ENCODE measurements around the gene PAX8.
A peak's percentile ranks its signal among the peaks of the same experiment; 100 is the strongest.

The PAX8 gene

DNA sequence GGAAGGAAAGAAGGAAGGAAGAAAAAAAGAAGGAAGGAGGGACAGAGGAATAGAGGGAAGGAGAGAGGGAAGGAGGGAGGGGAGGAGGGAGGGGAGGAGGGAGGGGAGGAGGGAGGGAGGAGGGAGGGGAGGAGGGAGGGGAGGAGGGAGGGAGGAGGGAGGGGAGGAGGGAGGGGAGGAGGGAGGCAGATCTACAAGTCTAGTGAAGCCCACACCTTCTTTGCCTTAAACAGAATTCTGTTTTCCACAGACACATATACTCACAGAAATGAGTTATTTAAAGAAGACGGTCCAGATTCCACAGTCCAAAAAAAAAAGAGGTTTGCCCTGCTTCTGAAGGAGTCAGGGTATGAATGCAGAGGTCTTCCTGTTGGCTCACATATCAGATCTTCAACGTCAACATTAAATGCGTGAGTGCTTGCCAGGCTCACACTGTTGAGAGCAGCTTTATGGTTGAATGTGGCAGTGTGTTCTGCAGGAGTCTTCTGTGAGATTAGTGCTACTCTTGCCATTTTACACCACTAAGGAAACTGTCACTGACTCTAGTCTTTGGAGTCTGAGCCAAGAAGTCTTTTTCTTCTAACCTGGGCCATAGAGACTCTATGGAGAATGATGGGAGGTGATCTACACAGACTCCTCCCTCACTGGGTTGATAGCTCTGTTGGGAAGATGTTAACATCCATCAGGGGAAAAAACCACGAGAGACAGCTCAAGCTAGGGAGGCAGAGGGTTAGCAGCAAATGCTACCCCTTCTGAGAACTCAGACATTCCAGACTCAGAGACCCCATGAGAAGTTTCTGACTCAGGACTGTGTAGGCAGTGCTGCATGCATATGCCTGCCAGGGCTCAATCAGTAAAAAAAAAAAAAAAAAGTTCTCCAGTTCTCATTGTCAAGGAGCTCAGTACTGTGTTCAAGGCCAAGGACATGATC, 23.3 kb downstream of the PAX8 start:
- no peaks in the 10 kb centered on the region for H4K20me1 ChIP-seq (ENCODE audit: insufficient read depth, low read length, poor library complexity, severe bottlenecking)
- no peak overlapping the region for H3K4me3 ChIP-seq (ENCODE audit: low read length, poor library complexity, severe bottlenecking)
- peak overlapping the region; percentile 15 for H3K9ac ChIP-seq (ENCODE audit: low read depth, low read length, poor library complexity, severe bottlenecking)
- peak overlapping the region; percentile 1 for H3K4me2 ChIP-seq (ENCODE audit: low read depth, low read length, poor library complexity, severe bottlenecking)
- no peaks in the 10 kb centered on the region for H3K79me2 ChIP-seq (ENCODE audit: insufficient read depth, low read length)
- H2AFZ ChIP-seq (ENCODE audit: low read length) = no peak overlapping the region
- no peaks in the 10 kb centered on the region for H3K36me3 ChIP-seq (ENCODE audit: insufficient read depth, low read length)
- H3K9me3 ChIP-seq (ENCODE audit: insufficient read depth, low read depth, low read length) = no peaks in the 10 kb centered on the region
- peaks cover 60% of the 10 kb centered on the region for H3K4me1 ChIP-seq (ENCODE audit: insufficient read depth, low read length, poor library complexity, severe bottlenecking)
- no peaks in the 10 kb centered on the region for H3K9me2 ChIP-seq (replicated peaks; ENCODE audit: low read depth, low read length)
- no peaks in the 10 kb centered on the region for H3K27me3 ChIP-seq (ENCODE audit: insufficient read depth, low read length, poor library complexity, severe bottlenecking)
- no peak for TF ChIP-seq EZH2phosphoT487 (IDR thresholded peaks at IDR 0.05; ENCODE audit: borderline replicate concordance)
- TF ChIP-seq CTCF (conservative IDR thresholded peaks at IDR 0.05; ENCODE audit: low read length) = no peak
- peaks cover 5% of the 10 kb centered on the region; the same call in 1 of the 2 replicates for H3F3A ChIP-seq (ENCODE audit: low read depth)

DNA sequence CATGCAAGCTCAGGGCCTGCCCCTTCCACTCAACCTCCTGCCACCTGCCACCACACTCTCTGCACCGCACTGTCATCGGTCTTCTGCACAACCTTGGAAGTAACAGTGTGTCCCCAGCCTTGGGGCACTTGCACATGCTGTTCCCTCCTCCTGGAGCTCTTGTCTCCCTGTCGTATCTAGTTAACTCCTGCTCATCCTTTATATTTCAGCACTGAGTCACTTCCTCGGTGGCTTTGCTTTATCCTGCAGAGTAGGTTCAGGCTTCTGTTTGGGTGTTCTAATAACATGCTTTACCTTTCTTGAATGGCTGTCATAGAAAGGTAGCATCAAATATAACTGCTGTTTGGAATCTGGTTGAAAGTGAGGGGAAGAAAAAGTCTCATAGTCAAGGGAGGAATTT, 25.3 kb downstream of the PAX8 start:
- H3K4me1 ChIP-seq (ENCODE audit: insufficient read depth, low read length, poor library complexity, severe bottlenecking) = peaks cover 63% of the 10 kb centered on the region
- H3K4me3 ChIP-seq (ENCODE audit: low read length, poor library complexity, severe bottlenecking) = no peak overlapping the region
- peaks cover 5% of the 10 kb centered on the region; the same call in 1 of the 2 replicates for H3F3A ChIP-seq (ENCODE audit: low read depth)
- H3K9ac ChIP-seq (ENCODE audit: low read depth, low read length, poor library complexity, severe bottlenecking) = no peak overlapping the region
- no peaks in the 10 kb centered on the region for H3K9me2 ChIP-seq (replicated peaks; ENCODE audit: low read depth, low read length)
- H3K9me3 ChIP-seq (ENCODE audit: insufficient read depth, low read depth, low read length) = no peaks in the 10 kb centered on the region
- no peaks in the 10 kb centered on the region for H3K27me3 ChIP-seq (ENCODE audit: insufficient read depth, low read length, poor library complexity, severe bottlenecking)
- no peaks in the 10 kb centered on the region for H3K36me3 ChIP-seq (ENCODE audit: insufficient read depth, low read length)
- TF ChIP-seq EZH2phosphoT487 (IDR thresholded peaks at IDR 0.05; ENCODE audit: borderline replicate concordance) (no peak), CTCF (conservative IDR thresholded peaks at IDR 0.05; ENCODE audit: low read length) (no peak)
- H4K20me1 ChIP-seq (ENCODE audit: insufficient read depth, low read length, poor library complexity, severe bottlenecking) = no peaks in the 10 kb centered on the region
- H2AFZ ChIP-seq (ENCODE audit: low read length) = no peak overlapping the region
- H3K79me2 ChIP-seq (ENCODE audit: insufficient read depth, low read length) = no peaks in the 10 kb centered on the region
- peak overlapping the region; percentile 82 for H3K4me2 ChIP-seq (ENCODE audit: low read depth, low read length, poor library complexity, severe bottlenecking)

- no peaks in the 10 kb centered on the region for H3K79me2 ChIP-seq (ENCODE audit: insufficient read depth, low read length)
- H3F3A ChIP-seq (ENCODE audit: low read depth) = peaks cover 5% of the 10 kb centered on the region; the same call in 1 of the 2 replicates
- TF ChIP-seq CTCF (conservative IDR thresholded peaks at IDR 0.05; ENCODE audit: low read length) = no peak
- TF ChIP-seq EZH2phosphoT487 (IDR thresholded peaks at IDR 0.05; ENCODE audit: borderline replicate concordance) = no peak
- H4K20me1 ChIP-seq (ENCODE audit: insufficient read depth, low read length, poor library complexity, severe bottlenecking) = no peaks in the 10 kb centered on the region
- H3K4me1 ChIP-seq (ENCODE audit: insufficient read depth, low read length, poor library complexity, severe bottlenecking) = peaks cover 50% of the 10 kb centered on the region
- peak overlapping the region; percentile 63 for H3K4me3 ChIP-seq (ENCODE audit: low read length, poor library complexity, severe bottlenecking)
- H3K9ac ChIP-seq (ENCODE audit: low read depth, low read length, poor library complexity, severe bottlenecking) = peak overlapping the region; percentile 70
- H2AFZ ChIP-seq (ENCODE audit: low read length) = no peak overlapping the region
- no peaks in the 10 kb centered on the region for H3K27me3 ChIP-seq (ENCODE audit: insufficient read depth, low read length, poor library complexity, severe bottlenecking)
- H3K9me2 ChIP-seq (replicated peaks; ENCODE audit: low read depth, low read length) = no peaks in the 10 kb centered on the region
- H3K9me3 ChIP-seq (ENCODE audit: insufficient read depth, low read depth, low read length) = no peaks in the 10 kb centered on the region
- peak overlapping the region; percentile 82 for H3K4me2 ChIP-seq (ENCODE audit: low read depth, low read length, poor library complexity, severe bottlenecking)
- no peaks in the 10 kb centered on the region for H3K36me3 ChIP-seq (ENCODE audit: insufficient read depth, low read length)
Measured at GRCh38 chr2:113252047-113252590, 26.6 kb downstream of the PAX8 start.
